Adipocyte (in vitro differentiated cells): Measurements from ENCODE around the gene PPIP5K1.

Experiments used
- DNase-seq: peaks from one replicate; pipeline ENCODE4 v3.0.0-alpha.2; 2015; ENCODE audit warnings: low read depth
- H3K27me3 ChIP-seq: replicated peaks from 2 replicates; pipeline ENCODE4 v1.7.0; 2013; ENCODE audit warnings: mild to moderate bottlenecking, low read length, moderate library complexity; ENCODE audit not compliant: control insufficient read depth, insufficient read depth
- H3K36me3 ChIP-seq: 2 replicates; pipeline ENCODE4 v1.7.0; 2013; ENCODE audit warnings: low read length, mild to moderate bottlenecking, moderate library complexity; ENCODE audit not compliant: control insufficient read depth, insufficient read depth, severe bottlenecking
- H3K4me1 ChIP-seq: 2 replicates; pipeline ENCODE4 v1.7.0; 2013; ENCODE audit warnings: mild to moderate bottlenecking, low read length, moderate library complexity; ENCODE audit not compliant: control insufficient read depth, insufficient read depth
- H3K4me3 ChIP-seq: 2 replicates; pipeline ENCODE4 v1.7.0; 2013; ENCODE audit warnings: mild to moderate bottlenecking, low read length, moderate library complexity
- H3K9ac ChIP-seq: 2 replicates; pipeline ENCODE4 v1.7.0; 2013; ENCODE audit warnings: mild to moderate bottlenecking, low read length, moderate library complexity
- H3K9me3 ChIP-seq: 2 replicates; pipeline ENCODE4 v1.7.0; 2013; ENCODE audit warnings: mild to moderate bottlenecking, low read length, moderate library complexity; ENCODE audit not compliant: control insufficient read depth

PPIP5K1 gene

DNA sequence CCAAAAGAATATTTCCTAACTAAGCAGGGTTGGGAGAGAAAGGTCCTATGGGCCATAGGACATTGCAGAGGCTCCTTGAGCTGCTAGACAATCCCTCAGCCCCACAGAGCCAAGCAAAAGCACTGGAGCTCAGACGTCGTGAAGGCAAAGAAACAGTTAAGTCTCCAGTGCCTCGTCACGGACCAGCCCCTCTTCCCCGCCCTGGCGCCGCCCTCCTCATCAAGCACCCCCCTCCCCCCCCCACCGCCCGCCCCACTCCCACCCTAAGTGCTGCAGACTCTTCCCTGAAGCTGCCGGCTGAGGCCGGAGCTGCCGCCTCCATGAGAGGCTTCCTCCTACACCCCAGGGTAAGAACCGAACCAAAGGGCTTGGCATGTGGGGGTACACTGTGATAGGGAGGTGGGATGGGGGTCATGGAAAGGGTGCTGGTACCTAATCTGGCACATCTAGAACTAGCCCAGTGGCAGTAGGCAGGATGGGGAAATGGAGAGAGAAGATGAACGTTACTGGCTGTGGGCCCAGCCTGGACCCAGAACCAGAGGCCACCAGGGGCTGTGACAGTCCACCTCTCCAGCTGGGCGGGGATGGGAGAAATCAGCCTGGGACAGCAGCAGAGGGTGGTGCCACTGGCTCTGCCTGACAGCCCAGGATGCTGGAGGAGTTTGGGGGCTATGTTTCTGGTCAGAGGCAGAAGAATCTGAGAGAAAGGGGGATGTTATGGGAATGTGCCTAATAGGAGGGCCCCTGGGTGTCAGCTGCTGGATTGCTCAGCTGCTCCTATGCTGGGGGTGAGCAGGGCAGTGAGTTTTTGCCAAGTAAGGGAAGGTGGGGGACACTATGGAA, 72.4 kb downstream of the PPIP5K1 start, which contains the start of gene MAP1A:
Gene MAP1A (plus strand): TSS at position 255 of the 843 bp plus-strand sequence. CDS start 3,866 bp downstream, outside the sequence.
- Histone ChIP-seq H3K36me3 (peaks cover 24% of the 10 kb centered on the region), H3K27me3 (no peaks in the 10 kb centered on the region), H3K4me1 (peaks cover 45% of the 10 kb centered on the region), H3K9me3 (no peaks in the 10 kb centered on the region), H3K9ac (peak within 1 kb of the TSS; percentile 93), H3K4me3 (peak within 1 kb of the TSS; percentile 95)
- peak; percentile 87 for DNase-seq

GRCh38 chr15:43516801-43517353, 73.1 kb downstream of the PPIP5K1 start:
- Histone ChIP-seq H3K9me3 (no peaks in the 10 kb centered on the region), H3K9ac (peak overlapping the region; percentile 93), H3K27me3 (no peaks in the 10 kb centered on the region), H3K4me1 (peaks cover 45% of the 10 kb centered on the region), H3K4me3 (peak overlapping the region; percentile 95), H3K36me3 (peaks cover 17% of the 10 kb centered on the region)
- DNase-seq, result peak; percentile 73

- peak; percentile 64 for DNase-seq
- Histone ChIP-seq H3K4me3 (peak overlapping the region; percentile 95), H3K9me3 (no peaks in the 10 kb centered on the region), H3K4me1 (peaks cover 51% of the 10 kb centered on the region), H3K36me3 (peaks cover 10% of the 10 kb centered on the region), H3K27me3 (no peaks in the 10 kb centered on the region), H3K9ac (peak overlapping the region; percentile 93)
Measured at GRCh38 chr15:43516185-43516584, 73.8 kb downstream of the PPIP5K1 start.

- peak overlapping the region; percentile 95 for H3K4me3 ChIP-seq
- H3K9me3 ChIP-seq, result no peaks in the 10 kb centered on the region
- H3K4me1 ChIP-seq, result peaks cover 54% of the 10 kb centered on the region
- H3K36me3 ChIP-seq, result peaks cover 6% of the 10 kb centered on the region
- no peaks in the 10 kb centered on the region for H3K27me3 ChIP-seq
- no peak for DNase-seq
- H3K9ac ChIP-seq, result peak overlapping the region; percentile 93
Measured at GRCh38 chr15:43515741-43516140, 74.3 kb downstream of the PPIP5K1 start.

- H3K9me3 ChIP-seq, result no peaks in the 10 kb centered on the region
- no peaks in the 10 kb centered on the region for H3K27me3 ChIP-seq
- H3K36me3 ChIP-seq, result no peaks in the 10 kb centered on the region
- peak; percentile 68 for DNase-seq
- H3K9ac ChIP-seq, result peak overlapping the region; percentile 22
- H3K4me1 ChIP-seq, result peaks cover 58% of the 10 kb centered on the region
- H3K4me3 ChIP-seq, result no peak overlapping the region
Measured at GRCh38 chr15:43514241-43515057, 75.6 kb downstream of the PPIP5K1 start.

GRCh38 chr15:43513550-43513949, 76.5 kb downstream of the PPIP5K1 start:
- no peak overlapping the region for H3K4me3 ChIP-seq
- H3K36me3 ChIP-seq, result no peaks in the 10 kb centered on the region
- peaks cover 55% of the 10 kb centered on the region for H3K4me1 ChIP-seq
- no peak for DNase-seq
- no peaks in the 10 kb centered on the region for H3K9me3 ChIP-seq
- H3K9ac ChIP-seq, result peak overlapping the region; percentile 22
- H3K27me3 ChIP-seq, result no peaks in the 10 kb centered on the region

GRCh38 chr15:43511012-43511885, 78.8 kb downstream of the PPIP5K1 start:
- DNase-seq, result peak; percentile 58
- H3K4me3 ChIP-seq, result peak overlapping the region; percentile 82
- peaks cover 49% of the 10 kb centered on the region for H3K4me1 ChIP-seq
- H3K27me3 ChIP-seq, result no peaks in the 10 kb centered on the region
- peak overlapping the region; percentile 85 for H3K9ac ChIP-seq
- H3K9me3 ChIP-seq, result no peaks in the 10 kb centered on the region
- no peaks in the 10 kb centered on the region for H3K36me3 ChIP-seq

- H3K9me3 ChIP-seq, result no peaks in the 10 kb centered on the region
- peak; percentile 100 for DNase-seq
- H3K27me3 ChIP-seq, result no peaks in the 10 kb centered on the region
- peaks cover 47% of the 10 kb centered on the region for H3K4me1 ChIP-seq
- H3K36me3 ChIP-seq, result no peaks in the 10 kb centered on the region
- H3K4me3 ChIP-seq, result peak overlapping the region; percentile 82
- peak overlapping the region; percentile 85 for H3K9ac ChIP-seq
Measured at GRCh38 chr15:43510200-43511011, 79.6 kb downstream of the PPIP5K1 start.

- H3K27me3 ChIP-seq, result no peaks in the 10 kb centered on the region
- peak overlapping the region; percentile 85 for H3K9ac ChIP-seq
- H3K4me1 ChIP-seq, result peaks cover 48% of the 10 kb centered on the region
- H3K4me3 ChIP-seq, result peak overlapping the region; percentile 82
- peak; percentile 54 for DNase-seq
- no peaks in the 10 kb centered on the region for H3K9me3 ChIP-seq
- H3K36me3 ChIP-seq, result no peaks in the 10 kb centered on the region
Measured at GRCh38 chr15:43509660-43510199, 80.3 kb downstream of the PPIP5K1 start.
